HepG2 (cell line): ENCODE results near the gene ADGRB2. TPM values are rescaled to one million over a fixed set of nuclear protein-coding genes. Genes with fewer than 3 reads are reported as not detected.

Source experiments
- FOSL1 ChIP-seq: sonication (generic); formaldehyde crosslinking; IDR thresholded peaks from 2 replicates; pipeline ENCODE4 v1.9.0; 2021; ENCODE audit warnings: missing genetic modification reagents, borderline replicate concordance
- FOXA3 ChIP-seq: IDR thresholded peaks from 2 replicates; pipeline ENCODE4 v1.6.1; 2016; ENCODE audit warnings: missing genetic modification reagents, missing compliant biosample characterization
- HDAC6 ChIP-seq: fragments of 200-600 bp; sonication (generic); IDR thresholded peaks from 2 replicates; pipeline ENCODE4 v1.7.0; 2017; ENCODE audit warnings: mild to moderate bottlenecking, antibody characterized with exemption, low read length, low read depth
- HNF4A ChIP-seq: sonication (generic); formaldehyde crosslinking; IDR thresholded peaks from 2 replicates; pipeline ENCODE4 v1.4.0; 2020; ENCODE audit warnings: missing genetic modification reagents
- MED8 ChIP-seq: sonication (generic); formaldehyde crosslinking; IDR thresholded peaks from 2 replicates; pipeline ENCODE4 v1.8.1; 2023; ENCODE audit warnings: mild to moderate bottlenecking, missing genetic modification reagents; ENCODE audit not compliant: insufficient replicate concordance
- MIER2 ChIP-seq: IDR thresholded peaks from 2 replicates; pipeline ENCODE4 v1.6.1; 2016; ENCODE audit warnings: missing biosample characterization, missing genetic modification reagents
- NFRKB ChIP-seq: fragments of 450-650 bp; IDR thresholded peaks from 2 replicates; pipeline ENCODE4 v1.6.1; 2017
- NR1H2 ChIP-seq: sonication (generic); formaldehyde crosslinking; IDR thresholded peaks from 2 replicates; pipeline ENCODE4 v1.8.1; 2022; ENCODE audit warnings: low read depth, missing genetic modification reagents, borderline replicate concordance
- PCBP1 ChIP-seq: fragments of 200-400 bp; formaldehyde crosslinking; IDR thresholded peaks from 2 replicates; pipeline ENCODE4 v1.6.1; 2017; ENCODE audit warnings: mild to moderate bottlenecking, low read depth, low read length, borderline replicate concordance
- RBM22 ChIP-seq: fragments of 200-400 bp; formaldehyde crosslinking; optimal IDR thresholded peaks from 2 replicates; pipeline ENCODE3; 2017; ENCODE audit warnings: mild to moderate bottlenecking, low read length, moderate library complexity
- SP4 ChIP-seq: sonication (generic); formaldehyde crosslinking; IDR thresholded peaks from 2 replicates; pipeline ENCODE4 v1.8.1; 2023; ENCODE audit warnings: mild to moderate bottlenecking, missing genetic modification reagents
- YEATS2 ChIP-seq: sonication (generic); formaldehyde crosslinking; IDR thresholded peaks from 2 replicates; pipeline ENCODE4 v1.4.0; 2020; ENCODE audit warnings: missing genetic modification reagents, borderline replicate concordance
- ZNF33A ChIP-seq: sonication (generic); formaldehyde crosslinking; IDR thresholded peaks from 2 replicates; pipeline ENCODE4 v1.5.1; 2020; ENCODE audit warnings: missing genetic modification reagents, mild to moderate bottlenecking, moderate library complexity, borderline replicate concordance
- ZNF451 ChIP-seq: sonication (generic); formaldehyde crosslinking; IDR thresholded peaks from 2 replicates; pipeline ENCODE4 v1.5.0; 2020; ENCODE audit warnings: mild to moderate bottlenecking, missing genetic modification reagents
- ZNF484 ChIP-seq: sonication (generic); formaldehyde crosslinking; IDR thresholded peaks from 2 replicates; pipeline ENCODE4 v1.5.1; 2020; ENCODE audit warnings: mild to moderate bottlenecking, low read depth, missing genetic modification reagents, borderline replicate concordance
- ZNF562 ChIP-seq: sonication (generic); formaldehyde crosslinking; IDR thresholded peaks from 2 replicates; pipeline ENCODE4 v1.8.0; 2022; ENCODE audit warnings: missing genetic modification reagents, borderline replicate concordance
- polyA plus RNA-seq, 8 experiments: library from polyadenylated mRNA; depleted of rRNA in 3 of 8; stranded (reverse) in 7 of 8; unstranded in 1 of 8; fragments of >200 nt; fragmentation: Illumina TruSeq in 4 of 8; extraction: Trizol in 4 of 8; gene quantifications; 2 replicates each; pipeline versions ENCODE4 v1.2.1 to v1.2.3, GENCODE V29; 2011 to 2016; ENCODE audit warnings: low read depth in 4 of 8, missing spikeins in 1 of 8, mixed read lengths in 1 of 8; ENCODE audit not compliant: insufficient read depth in 1 of 8
- total RNA-seq, 5 experiments: library from RNA; depleted of rRNA; stranded (reverse); fragments of >200 nt; fragmentation: Illumina TruSeq; extraction: Trizol; gene quantifications; 2 replicates each; pipeline ENCODE4 v1.2.3, GENCODE V29; 2016; ENCODE audit warnings: low read depth in 1 of 5
- TF ChIP-seq, protein P1 (sequence below): sonication (generic); formaldehyde crosslinking; IDR thresholded peaks from 2 replicates; pipeline ENCODE4 v1.4.0; 2020; ENCODE audit warnings: missing genetic modification reagents
- TF ChIP-seq, protein P2 (sequence below): sonication (generic); formaldehyde crosslinking; IDR thresholded peaks from 2 replicates; pipeline ENCODE4 v1.4.0; 2020; ENCODE audit warnings: missing genetic modification reagents
- TF ChIP-seq, protein P3 (sequence below): sonication (generic); IDR thresholded peaks from 2 replicates; pipeline ENCODE4 v1.6.1; 2016; ENCODE audit warnings: low read depth, borderline replicate concordance
- TF ChIP-seq, protein P4 (sequence below): IDR thresholded peaks from 2 replicates; pipeline ENCODE4 v1.6.1; 2016; ENCODE audit warnings: mild to moderate bottlenecking
- TF ChIP-seq, protein P5 (sequence below): IDR thresholded peaks from 2 replicates; pipeline ENCODE4 v1.6.1; 2016; ENCODE audit warnings: control low read depth
- TF ChIP-seq, protein P6 (sequence below): sonication (generic); formaldehyde crosslinking; IDR thresholded peaks from 2 replicates; pipeline ENCODE4 v1.8.0; 2022; ENCODE audit warnings: low read depth, missing genetic modification reagents

The ADGRB2 gene
- total and polyA plus RNA-seq, 2 of the 13 experiments (the other 11 are each of a cell fraction or from before 2014, with no cell fraction given) = 0.03 to 0.09 TPM

DNA sequence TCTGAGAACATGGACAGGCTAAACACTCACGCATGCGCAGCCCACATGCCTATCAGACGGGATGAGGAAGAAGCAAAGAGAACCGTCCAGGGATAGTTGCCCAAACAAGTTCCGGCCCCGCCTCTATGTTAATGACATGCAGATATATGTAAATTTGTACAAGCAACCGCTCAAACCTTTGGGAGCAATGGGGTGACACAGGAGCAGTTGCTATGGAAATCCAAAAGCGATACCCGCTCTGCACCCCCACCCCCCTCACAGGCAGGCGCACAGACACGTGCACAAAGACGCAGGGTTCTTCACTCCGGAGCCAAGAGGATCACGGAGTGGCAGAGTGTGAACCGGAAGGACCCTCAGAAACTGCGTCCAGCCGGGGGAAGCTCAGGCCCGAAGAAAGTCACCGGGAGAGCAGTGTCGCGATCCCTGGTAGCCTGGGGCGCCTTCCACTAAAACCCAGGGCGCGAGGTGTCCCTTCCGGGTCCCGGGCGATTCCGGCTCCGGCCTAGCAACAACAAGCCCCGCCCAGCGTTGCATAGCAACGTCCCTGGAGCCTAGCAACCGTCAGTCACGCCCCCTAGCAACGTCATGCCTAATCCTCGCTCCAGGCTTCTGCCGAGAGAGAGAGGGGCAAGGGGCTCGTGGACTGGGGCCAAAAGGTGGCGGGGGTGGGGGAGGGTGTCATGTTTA lies 24.1 kb upstream of the ADGRB2 start (continued):
- TF ChIP-seq, protein P1, sequence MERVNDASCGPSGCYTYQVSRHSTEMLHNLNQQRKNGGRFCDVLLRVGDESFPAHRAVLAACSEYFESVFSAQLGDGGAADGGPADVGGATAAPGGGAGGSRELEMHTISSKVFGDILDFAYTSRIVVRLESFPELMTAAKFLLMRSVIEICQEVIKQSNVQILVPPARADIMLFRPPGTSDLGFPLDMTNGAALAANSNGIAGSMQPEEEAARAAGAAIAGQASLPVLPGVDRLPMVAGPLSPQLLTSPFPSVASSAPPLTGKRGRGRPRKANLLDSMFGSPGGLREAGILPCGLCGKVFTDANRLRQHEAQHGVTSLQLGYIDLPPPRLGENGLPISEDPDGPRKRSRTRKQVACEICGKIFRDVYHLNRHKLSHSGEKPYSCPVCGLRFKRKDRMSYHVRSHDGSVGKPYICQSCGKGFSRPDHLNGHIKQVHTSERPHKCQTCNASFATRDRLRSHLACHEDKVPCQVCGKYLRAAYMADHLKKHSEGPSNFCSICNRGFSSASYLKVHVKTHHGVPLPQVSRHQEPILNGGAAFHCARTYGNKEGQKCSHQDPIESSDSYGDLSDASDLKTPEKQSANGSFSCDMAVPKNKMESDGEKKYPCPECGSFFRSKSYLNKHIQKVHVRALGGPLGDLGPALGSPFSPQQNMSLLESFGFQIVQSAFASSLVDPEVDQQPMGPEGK (CRISPR knock-in tag) = no peak
- TF ChIP-seq SP4 (CRISPR knock-in tag) (no peak), MED8 (CRISPR knock-in tag) (no peak), HDAC6 (no peak), ZNF33A (no peak), ZNF562 (CRISPR knock-in tag) (no peak), FOSL1 (CRISPR knock-in tag) (no peak), ZNF484 (CRISPR knock-in tag) (no peak), ZNF451 (CRISPR knock-in tag) (no peak), PCBP1 (no peak), RBM22 (peak; percentile 97), NFRKB (no peak), MIER2 (CRISPR knock-in tag) (no peak), HNF4A (no peak), NR1H2 (CRISPR knock-in tag) (no peak), YEATS2 (no peak), FOXA3 (CRISPR knock-in tag) (no peak)
- TF ChIP-seq, protein P2, sequence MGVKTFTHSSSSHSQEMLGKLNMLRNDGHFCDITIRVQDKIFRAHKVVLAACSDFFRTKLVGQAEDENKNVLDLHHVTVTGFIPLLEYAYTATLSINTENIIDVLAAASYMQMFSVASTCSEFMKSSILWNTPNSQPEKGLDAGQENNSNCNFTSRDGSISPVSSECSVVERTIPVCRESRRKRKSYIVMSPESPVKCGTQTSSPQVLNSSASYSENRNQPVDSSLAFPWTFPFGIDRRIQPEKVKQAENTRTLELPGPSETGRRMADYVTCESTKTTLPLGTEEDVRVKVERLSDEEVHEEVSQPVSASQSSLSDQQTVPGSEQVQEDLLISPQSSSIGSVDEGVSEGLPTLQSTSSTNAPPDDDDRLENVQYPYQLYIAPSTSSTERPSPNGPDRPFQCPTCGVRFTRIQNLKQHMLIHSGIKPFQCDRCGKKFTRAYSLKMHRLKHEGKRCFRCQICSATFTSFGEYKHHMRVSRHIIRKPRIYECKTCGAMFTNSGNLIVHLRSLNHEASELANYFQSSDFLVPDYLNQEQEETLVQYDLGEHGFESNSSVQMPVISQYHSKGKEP (CRISPR knock-in tag) = no peak
- TF ChIP-seq, protein P3, sequence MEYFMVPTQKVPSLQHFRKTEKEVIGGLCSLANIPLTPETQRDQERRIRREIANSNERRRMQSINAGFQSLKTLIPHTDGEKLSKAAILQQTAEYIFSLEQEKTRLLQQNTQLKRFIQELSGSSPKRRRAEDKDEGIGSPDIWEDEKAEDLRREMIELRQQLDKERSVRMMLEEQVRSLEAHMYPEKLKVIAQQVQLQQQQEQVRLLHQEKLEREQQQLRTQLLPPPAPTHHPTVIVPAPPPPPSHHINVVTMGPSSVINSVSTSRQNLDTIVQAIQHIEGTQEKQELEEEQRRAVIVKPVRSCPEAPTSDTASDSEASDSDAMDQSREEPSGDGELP = no peak
- TF ChIP-seq, protein P4, sequence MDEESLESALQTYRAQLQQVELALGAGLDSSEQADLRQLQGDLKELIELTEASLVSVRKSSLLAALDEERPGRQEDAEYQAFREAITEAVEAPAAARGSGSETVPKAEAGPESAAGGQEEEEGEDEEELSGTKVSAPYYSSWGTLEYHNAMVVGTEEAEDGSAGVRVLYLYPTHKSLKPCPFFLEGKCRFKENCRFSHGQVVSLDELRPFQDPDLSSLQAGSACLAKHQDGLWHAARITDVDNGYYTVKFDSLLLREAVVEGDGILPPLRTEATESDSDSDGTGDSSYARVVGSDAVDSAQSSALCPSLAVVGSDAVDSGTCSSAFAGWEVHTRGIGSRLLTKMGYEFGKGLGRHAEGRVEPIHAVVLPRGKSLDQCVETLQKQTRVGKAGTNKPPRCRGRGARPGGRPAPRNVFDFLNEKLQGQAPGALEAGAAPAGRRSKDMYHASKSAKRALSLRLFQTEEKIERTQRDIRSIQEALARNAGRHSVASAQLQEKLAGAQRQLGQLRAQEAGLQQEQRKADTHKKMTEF (CRISPR knock-in tag) = no peak
- TF ChIP-seq, protein P5, sequence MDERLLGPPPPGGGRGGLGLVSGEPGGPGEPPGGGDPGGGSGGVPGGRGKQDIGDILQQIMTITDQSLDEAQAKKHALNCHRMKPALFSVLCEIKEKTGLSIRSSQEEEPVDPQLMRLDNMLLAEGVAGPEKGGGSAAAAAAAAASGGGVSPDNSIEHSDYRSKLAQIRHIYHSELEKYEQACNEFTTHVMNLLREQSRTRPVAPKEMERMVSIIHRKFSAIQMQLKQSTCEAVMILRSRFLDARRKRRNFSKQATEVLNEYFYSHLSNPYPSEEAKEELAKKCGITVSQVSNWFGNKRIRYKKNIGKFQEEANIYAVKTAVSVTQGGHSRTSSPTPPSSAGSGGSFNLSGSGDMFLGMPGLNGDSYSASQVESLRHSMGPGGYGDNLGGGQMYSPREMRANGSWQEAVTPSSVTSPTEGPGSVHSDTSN (CRISPR knock-in tag) = peak; percentile 80
- TF ChIP-seq, protein P6, sequence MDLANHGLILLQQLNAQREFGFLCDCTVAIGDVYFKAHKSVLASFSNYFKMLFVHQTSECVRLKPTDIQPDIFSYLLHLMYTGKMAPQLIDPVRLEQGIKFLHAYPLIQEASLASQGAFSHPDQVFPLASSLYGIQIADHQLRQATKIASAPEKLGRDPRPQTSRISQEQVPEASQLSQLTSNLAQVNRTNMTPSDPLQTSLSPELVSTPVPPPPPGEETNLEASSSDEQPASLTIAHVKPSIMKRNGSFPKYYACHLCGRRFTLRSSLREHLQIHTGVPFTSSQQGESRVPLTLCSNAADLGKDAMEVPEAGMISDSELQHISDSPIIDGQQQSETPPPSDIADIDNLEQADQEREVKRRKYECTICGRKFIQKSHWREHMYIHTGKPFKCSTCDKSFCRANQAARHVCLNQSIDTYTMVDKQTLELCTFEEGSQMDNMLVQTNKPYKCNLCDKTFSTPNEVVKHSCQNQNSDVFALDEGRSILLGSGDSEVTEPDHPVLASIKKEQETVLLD (CRISPR knock-in tag) = no peak
